Mesothelial cell of epicardium (in vitro differentiated cells): ENCODE results near the gene UPF1. TPM values are rescaled to one million over a fixed set of nuclear protein-coding genes. Genes with fewer than 3 reads are reported as not detected.

Source experiments
- DNase-seq, 2 experiments: peaks; one replicate each; pipeline ENCODE4 v3.0.0; 2021; ENCODE audit warnings: low spot score in 2 of 2; ENCODE audit not compliant: unreplicated experiment in 2 of 2
- H3K27ac Mint-ChIP-seq: 2 replicates; pipeline ENCODE4 v1.8.0; 2021; ENCODE audit warnings: mixed read lengths
- H3K27me3 Mint-ChIP-seq: 2 replicates; pipeline ENCODE4 v1.8.0; 2021; ENCODE audit warnings: low read depth, mixed read lengths
- H3K36me3 Mint-ChIP-seq: 2 replicates; pipeline ENCODE4 v1.8.0; 2021; ENCODE audit warnings: mixed read lengths
- H3K4me1 Mint-ChIP-seq: 2 replicates; pipeline ENCODE4 v1.8.0; 2021; ENCODE audit warnings: mixed read lengths
- H3K4me3 Mint-ChIP-seq: 2 replicates; pipeline ENCODE4 v1.8.0; 2021; ENCODE audit warnings: mild to moderate bottlenecking, moderate library complexity, mixed read lengths
- H3K9me3 Mint-ChIP-seq: 2 replicates; pipeline ENCODE4 v1.8.0; 2021; ENCODE audit warnings: mixed read lengths
- CTCF ChIP-seq: fragments of 200-600 bp; sonication (generic); IDR thresholded peaks from one replicate; pipeline ENCODE4 v1.5.0; 2021; ENCODE audit warnings: antibody characterized with exemption; ENCODE audit not compliant: unreplicated experiment
- total RNA-seq: library from RNA; stranded (reverse); gene quantifications from 3 replicates; pipeline ENCODE4 v1.2.1, GENCODE V29; 2021

UPF1 gene
- total RNA-seq, 1 donor from 2014 or later = 73.3 TPM

DNA sequence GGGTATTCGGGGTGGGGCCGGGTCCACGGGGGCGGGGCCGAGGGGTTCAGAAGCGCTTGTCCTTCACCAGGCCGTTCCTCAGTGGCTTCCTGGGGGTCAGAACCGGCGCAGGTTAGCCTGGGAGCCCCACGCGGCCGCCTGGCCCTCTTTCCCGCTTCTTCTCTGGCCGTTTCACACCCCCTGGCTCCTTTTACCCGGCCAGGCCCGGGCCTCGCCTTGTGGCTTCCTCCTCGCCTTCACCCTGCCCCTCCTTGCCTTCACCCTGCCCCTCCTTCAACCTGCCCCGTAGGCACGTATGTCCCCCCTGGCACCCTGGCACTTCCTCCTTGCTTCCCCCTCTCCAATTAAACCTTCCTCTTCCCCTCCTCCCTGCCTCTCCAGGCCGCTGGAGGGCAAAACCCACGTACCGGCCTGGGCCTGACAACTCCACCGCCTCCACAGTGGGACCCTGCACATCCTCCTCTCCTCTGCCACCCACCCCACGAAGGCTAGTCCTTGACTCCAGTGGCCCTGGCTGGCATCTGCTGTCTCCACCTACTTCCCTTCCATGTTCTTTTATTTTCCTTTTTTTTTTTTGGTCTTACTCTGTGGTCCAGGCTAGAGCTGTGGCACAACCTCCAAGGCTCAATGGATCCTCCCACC, 38.9 kb downstream of the UPF1 start:
- peaks cover 27% of the 10 kb centered on the region for H3K36me3 Mint-ChIP-seq
- no peak overlapping the region for H3K27ac Mint-ChIP-seq
- no peak for TF ChIP-seq CTCF
- DNase-seq = no peak
- H3K4me3 Mint-ChIP-seq = no peak overlapping the region
- no peaks in the 10 kb centered on the region for H3K27me3 Mint-ChIP-seq
- no peaks in the 10 kb centered on the region for H3K9me3 Mint-ChIP-seq
- no peaks in the 10 kb centered on the region for H3K4me1 Mint-ChIP-seq

GRCh38 chr19:18871543-18871942, 39.8 kb downstream of the UPF1 start:
- H3K27ac Mint-ChIP-seq = no peak overlapping the region
- H3K9me3 Mint-ChIP-seq = no peaks in the 10 kb centered on the region
- no peak overlapping the region for H3K4me3 Mint-ChIP-seq
- no peak for TF ChIP-seq CTCF
- no peaks in the 10 kb centered on the region for H3K27me3 Mint-ChIP-seq
- no peak for DNase-seq
- H3K36me3 Mint-ChIP-seq = peaks cover 31% of the 10 kb centered on the region
- H3K4me1 Mint-ChIP-seq = no peaks in the 10 kb centered on the region

DNA sequence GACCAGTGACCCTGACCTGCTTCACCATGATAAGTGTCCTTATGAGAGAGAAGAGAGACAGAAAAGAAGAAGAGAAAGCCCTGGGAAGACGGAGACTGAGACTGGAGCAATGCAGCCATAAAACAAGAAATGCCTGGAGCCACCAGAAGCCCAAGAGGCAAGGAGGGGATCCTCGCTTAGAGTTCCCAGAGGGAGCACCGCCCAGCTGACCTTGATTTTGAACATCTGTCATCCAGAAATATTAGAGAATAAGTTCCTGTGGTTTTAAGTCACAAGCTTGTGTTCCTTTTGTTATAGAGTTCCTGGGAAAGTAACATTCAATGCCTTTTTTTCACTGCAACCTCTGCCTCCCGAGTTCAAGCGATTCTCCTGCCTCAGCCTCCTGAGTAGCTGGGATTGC, 44.0 kb downstream of the UPF1 start:
- H3K4me3 Mint-ChIP-seq = no peak overlapping the region
- peaks cover 10% of the 10 kb centered on the region for H3K9me3 Mint-ChIP-seq
- H3K36me3 Mint-ChIP-seq = peaks cover 51% of the 10 kb centered on the region
- DNase-seq = no peak
- TF ChIP-seq CTCF = no peak
- H3K27me3 Mint-ChIP-seq = no peaks in the 10 kb centered on the region
- H3K4me1 Mint-ChIP-seq = no peaks in the 10 kb centered on the region
- H3K27ac Mint-ChIP-seq = no peak overlapping the region

GRCh38 chr19:18876865-18877264, 45.1 kb downstream of the UPF1 start:
- no peaks in the 10 kb centered on the region for H3K27me3 Mint-ChIP-seq
- H3K27ac Mint-ChIP-seq = no peak overlapping the region
- H3K4me1 Mint-ChIP-seq = no peaks in the 10 kb centered on the region
- TF ChIP-seq CTCF = no peak
- H3K36me3 Mint-ChIP-seq = peaks cover 52% of the 10 kb centered on the region
- no peak for DNase-seq
- H3K4me3 Mint-ChIP-seq = no peak overlapping the region
- H3K9me3 Mint-ChIP-seq = peaks cover 10% of the 10 kb centered on the region

- Mint-ChIP-seq H3K9me3 (peaks cover 10% of the 10 kb centered on the region), H3K4me1 (no peaks in the 10 kb centered on the region), H3K27me3 (no peaks in the 10 kb centered on the region), H3K4me3 (no peak overlapping the region), H3K36me3 (peaks cover 51% of the 10 kb centered on the region), H3K27ac (no peak overlapping the region)
- no peak for TF ChIP-seq CTCF
- no peak for DNase-seq
These were observed 46.5 kb downstream of the UPF1 start for GRCh38 chr19:18878058-18878797.
